Glomerular visceral epithelial cell (primary cell): ENCODE data around the gene TMEM186.
A peak's percentile ranks its signal among the peaks of the same experiment; 100 is the strongest.
"Not testable (repeated sequence)": the region's sequence is repeated elsewhere in the genome, so short reads cannot be mapped to it uniquely, and the experiment has no call there.

Experiments used
- DNase-seq: peaks from one replicate; pipeline ENCODE4 v3.0.0-alpha.2; 2016; ENCODE audit errors: extremely low spot score

Gene TMEM186

GRCh38 chr16:8812162-8812843 is 14.9 kb upstream of the TMEM186 start:
- no peak for DNase-seq

- DNase-seq, result no peak
Measured at GRCh38 chr16:8808613-8809353, 11.3 kb upstream of the TMEM186 start.

- no peak for DNase-seq
Measured at GRCh38 chr16:8808009-8808408, 10.6 kb upstream of the TMEM186 start.

DNA sequence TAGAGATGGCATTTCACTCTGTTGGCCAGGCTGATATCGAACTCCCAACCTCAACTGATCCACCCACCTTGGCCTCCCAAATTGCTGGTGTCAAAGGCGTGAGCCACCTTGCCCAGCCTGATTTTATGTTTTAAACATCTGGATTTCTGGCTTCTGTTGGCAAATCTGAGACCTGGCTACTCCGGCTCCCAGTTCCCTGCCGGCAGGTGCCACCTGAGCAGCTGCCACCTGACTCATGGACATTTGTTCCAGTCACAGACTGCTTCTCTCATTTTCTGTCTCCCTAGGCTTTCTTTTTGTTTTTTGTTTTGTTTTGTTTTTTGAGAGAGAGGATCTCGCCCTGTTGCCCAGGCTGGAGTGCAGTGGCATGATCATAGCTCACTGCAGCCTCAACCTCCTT is 9.8 kb upstream of the TMEM186 start:
- DNase-seq, result no peak

DNA sequence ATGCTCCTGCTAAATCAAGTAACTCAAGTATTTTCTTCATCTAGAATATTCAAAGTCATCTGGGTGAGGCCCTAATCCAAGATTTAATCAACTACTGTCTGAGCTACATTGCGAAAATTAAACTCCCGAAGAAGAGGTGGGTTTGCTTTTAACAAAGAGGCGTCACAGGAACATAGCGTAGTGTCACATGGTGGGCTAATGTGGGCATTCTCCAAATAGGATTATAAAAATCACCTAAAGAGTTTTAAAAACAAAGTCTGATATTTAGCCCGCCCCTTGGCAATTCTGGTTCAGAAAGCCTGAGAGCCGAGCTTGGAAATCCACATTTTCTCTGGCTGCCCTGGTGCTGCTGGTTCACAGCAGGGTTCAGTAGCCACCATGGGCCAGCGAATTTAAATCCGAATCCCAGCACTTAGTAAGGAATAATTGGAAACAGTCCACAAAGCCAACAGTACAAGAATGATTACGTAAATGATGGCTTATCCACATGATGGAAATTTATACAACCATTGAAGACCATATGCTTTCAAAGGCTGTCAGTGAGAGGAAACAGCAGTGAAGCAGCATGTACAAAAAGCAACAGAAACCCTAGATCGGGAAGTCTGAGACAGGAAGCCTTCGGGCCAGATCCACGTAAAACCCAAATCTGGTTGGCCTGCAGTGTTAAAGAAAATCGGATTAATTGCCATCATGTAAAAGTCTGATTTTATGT is 9.0 kb upstream of the TMEM186 start:
- no peak for DNase-seq

- DNase-seq, result no peak
Measured at GRCh38 chr16:8804313-8804712, 6.9 kb upstream of the TMEM186 start.

DNA sequence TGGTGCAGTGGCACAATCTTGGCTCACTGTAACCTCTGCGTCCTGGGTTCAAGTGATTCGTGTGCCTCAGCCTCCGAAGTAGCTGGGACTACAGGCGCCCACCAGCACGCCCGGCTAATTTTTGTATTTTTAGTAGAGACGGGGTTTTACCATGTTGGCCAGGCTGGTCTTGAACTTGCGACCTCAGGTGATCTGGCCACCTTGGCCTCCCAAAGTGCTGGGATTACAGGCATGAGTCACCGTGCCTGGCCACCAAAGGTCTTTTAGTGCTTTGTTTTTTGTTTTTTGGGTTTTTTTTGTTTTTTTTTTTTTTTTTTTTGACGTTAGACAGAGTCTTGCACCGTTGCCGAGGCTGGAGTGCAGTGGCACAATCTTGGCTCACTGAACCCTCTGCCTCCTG is 6.3 kb upstream of the TMEM186 start:
- DNase-seq, result not testable (repeated sequence)

- no peak for DNase-seq
Measured at GRCh38 chr16:8801701-8802100, 4.3 kb upstream of the TMEM186 start.

GRCh38 chr16:8798535-8799157 is 1.2 kb upstream of the TMEM186 start:
- no peak for DNase-seq

DNA sequence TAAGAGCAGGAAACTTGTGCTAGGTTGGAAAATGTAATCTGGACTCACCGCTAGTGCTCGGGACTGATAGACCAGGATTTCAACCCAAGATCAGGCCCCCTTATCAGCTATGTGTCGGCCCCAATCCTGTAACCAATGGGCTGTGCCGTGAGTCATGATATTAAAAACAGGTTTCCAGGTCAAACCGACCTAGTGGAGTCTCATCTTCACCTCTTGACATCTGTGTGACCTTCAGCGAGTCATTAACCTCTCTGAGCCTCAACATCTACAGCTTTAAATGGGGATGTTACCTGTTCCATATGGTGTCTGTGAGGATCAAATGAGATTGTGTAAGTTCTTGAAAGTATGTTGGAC is 712 bp upstream of the TMEM186 start:
- no peak for DNase-seq

GRCh38 chr16:8796469-8797363 is 723 bp downstream of the TMEM186 start:
- peak; percentile 2 for DNase-seq

DNA sequence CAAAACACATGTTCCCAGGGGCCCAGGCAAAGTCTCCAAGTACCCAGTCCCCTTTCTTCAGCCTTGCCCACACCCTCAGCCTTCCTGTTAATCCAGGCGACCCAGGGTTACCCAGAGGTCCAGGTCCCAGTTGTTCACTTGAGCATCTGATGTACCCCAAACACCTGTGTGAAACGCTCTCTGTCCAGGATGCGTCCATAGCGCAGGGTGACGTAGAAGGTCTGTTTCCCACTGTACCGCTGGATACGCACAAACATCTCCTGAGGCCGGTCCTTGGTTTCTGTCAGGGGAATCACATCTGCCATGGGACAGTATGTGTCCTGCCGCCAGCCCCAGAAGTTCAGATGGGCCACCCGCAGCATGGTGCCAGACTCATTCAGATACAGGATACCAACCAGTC is 1.6 kb downstream of the TMEM186 start:
- no peak for DNase-seq

DNA sequence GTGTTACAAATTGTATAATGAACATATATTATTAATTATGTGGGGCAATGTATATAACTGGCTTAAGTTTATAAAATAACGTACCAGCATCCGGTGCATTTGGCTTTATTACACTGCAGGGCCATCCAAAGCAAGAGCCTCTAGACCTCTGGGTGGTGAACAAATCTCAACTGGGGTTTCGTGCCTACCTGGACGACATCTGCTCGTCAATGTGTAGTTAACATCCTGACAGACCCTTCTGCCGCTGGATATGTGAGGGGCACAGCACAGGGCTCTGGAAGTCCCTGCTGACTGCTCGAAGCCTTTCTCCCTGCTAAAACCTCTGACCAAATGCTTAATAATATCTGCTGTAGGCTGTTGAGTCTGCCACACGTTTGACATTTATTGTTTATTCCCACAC is 2.3 kb downstream of the TMEM186 start:
- no peak for DNase-seq

GRCh38 chr16:8788578-8789172 is 8.8 kb downstream of the TMEM186 start:
- DNase-seq, result no peak

DNA sequence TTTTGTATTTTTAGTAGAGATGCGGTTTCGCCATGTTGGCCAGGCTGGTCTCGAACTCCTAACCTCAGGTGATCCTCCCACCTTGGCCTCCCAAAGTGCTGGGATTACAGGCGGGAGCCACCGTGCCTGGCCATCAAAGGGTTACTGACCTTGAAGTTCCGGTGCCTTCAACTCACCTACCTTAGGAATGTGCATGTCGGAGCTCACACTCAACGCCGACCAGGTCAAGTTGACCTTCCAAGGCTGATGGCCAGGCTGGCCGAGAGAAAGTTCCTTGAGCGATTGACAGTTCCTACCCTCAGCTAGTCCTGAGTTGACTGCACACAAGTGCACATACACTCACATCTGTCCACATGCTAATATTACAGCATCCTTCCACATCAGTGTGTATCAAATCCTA is 11.1 kb downstream of the TMEM186 start:
- not testable (repeated sequence) for DNase-seq

DNA sequence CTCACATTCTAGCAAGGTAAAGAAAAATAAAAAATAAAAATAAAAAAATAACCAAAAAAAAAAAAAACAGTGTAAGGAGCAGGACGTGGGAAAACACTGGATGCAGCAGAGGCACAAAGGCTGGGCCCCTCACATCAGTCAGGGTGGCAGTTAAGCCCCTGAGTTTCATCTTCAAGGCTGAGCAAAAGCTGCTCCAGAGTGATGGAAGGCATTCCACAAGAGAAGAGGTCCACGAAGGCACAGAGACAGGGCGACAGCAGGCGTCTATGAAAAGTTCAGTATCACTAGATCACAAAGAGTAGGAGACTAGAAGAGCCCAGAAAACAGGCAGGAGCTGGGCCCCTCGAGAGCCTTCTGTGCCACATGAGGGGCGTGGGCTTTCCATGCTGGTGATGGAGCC is 12.0 kb downstream of the TMEM186 start:
- no peak for DNase-seq

DNA sequence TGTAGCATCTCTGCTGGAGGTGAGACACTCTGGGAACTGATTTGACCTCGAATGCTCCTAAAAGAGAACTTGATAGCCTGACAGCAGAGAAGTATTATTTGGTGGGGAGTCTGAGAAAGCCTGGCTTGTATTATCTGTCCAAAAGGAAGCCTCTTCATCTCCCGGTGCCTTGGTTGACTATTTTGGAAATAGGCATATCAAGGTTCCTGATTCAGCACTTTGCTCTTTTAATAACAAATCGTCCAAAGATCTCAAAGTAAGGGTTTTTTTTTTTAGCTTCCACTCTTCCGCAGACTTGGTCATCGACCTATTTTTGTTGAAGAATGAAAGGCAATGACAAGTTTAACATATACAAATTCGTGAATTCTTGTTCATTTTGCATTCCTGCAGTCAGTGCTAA is 14.8 kb downstream of the TMEM186 start:
- DNase-seq, result no peak

DNA sequence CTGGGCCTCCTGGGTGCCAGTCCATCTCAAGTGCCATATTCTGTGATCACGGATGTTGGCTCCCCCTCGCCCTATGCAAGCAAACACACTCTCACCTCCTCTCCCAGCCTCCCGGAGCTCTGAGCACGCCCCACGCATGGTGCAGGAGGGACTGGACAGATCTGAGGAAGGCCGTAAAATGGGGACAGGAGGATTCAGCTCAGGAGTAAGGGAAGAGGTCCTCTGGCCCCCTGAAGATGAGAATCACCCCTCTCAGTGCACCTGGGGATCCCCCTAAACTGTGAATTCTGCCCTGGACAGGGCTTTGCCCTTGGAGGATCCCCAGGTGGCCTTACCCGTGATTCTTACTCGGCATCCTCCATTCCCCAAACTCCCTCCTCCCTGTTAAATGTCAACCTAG is 15.6 kb downstream of the TMEM186 start:
- no peak for DNase-seq

GRCh38 chr16:8777217-8777616 is 20.2 kb downstream of the TMEM186 start:
- DNase-seq, result no peak

DNA sequence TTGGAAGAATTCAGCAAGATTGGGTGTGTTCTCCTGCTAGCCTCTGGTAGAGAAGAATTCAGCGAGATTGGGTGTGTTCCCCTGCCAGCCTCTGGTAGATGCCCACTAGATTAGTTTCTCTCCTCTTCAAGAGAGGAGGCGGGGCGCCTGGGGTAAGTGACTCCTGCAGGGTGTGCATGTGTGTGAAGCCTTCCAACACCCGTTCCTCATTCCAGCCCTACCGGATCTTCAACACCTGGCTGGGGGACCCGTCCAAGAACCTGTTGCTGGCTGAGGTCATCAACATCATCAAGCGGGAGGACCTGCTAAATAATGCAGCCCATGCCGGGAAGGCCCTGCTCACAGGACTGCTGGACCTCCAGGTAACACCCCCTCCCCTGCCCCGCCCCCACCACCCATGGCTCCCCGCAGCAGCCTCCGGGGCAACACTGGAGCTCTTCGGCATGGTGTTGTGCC is 21.3 kb downstream of the TMEM186 start:
- no peak for DNase-seq

- DNase-seq, result no peak
Measured at GRCh38 chr16:8775359-8775758, 22.1 kb downstream of the TMEM186 start.
